Measurements from ENCODE around the gene GRAP2.
"Not testable (repeated sequence)": the region's sequence is repeated elsewhere in the genome, so short reads cannot be mapped to it uniquely, and the experiment has no call there.

The GRAP2 gene

GRCh38 chr22:39946503-39947219 lies 45.8 kb downstream of the GRAP2 start:
- H3K79me2 ChIP-seq (ENCODE audit: control insufficient read depth, insufficient read depth, low read length, unreplicated experiment), result no peaks in the 10 kb centered on the region
- H3K4me1 ChIP-seq (ENCODE audit: control insufficient read depth, insufficient read depth, low read length, unreplicated experiment), result no peaks in the 10 kb centered on the region
- no peak overlapping the region for H3K4me3 ChIP-seq (ENCODE audit: low read depth, low read length)
- H3K27ac ChIP-seq (ENCODE audit: low read depth, low read length), result no peak overlapping the region
- no peak overlapping the region for H2AFZ ChIP-seq (ENCODE audit: low read length, unreplicated experiment)
- peaks cover 18% of the 10 kb centered on the region for H3K27me3 ChIP-seq (ENCODE audit: insufficient read depth, low read length)
- H3K36me3 ChIP-seq (ENCODE audit: insufficient read depth, low read length), result no peaks in the 10 kb centered on the region

GRCh38 chr22:39947220-39948216 lies 46.6 kb downstream of the GRAP2 start:
- no peak overlapping the region for H3K27ac ChIP-seq (ENCODE audit: low read depth, low read length)
- H2AFZ ChIP-seq (ENCODE audit: low read length, unreplicated experiment), result no peak overlapping the region
- no peak overlapping the region for H3K4me3 ChIP-seq (ENCODE audit: low read depth, low read length)
- peaks cover 18% of the 10 kb centered on the region for H3K27me3 ChIP-seq (ENCODE audit: insufficient read depth, low read length)
- H3K4me1 ChIP-seq (ENCODE audit: control insufficient read depth, insufficient read depth, low read length, unreplicated experiment), result no peaks in the 10 kb centered on the region
- H3K36me3 ChIP-seq (ENCODE audit: insufficient read depth, low read length), result no peaks in the 10 kb centered on the region
- H3K79me2 ChIP-seq (ENCODE audit: control insufficient read depth, insufficient read depth, low read length, unreplicated experiment), result no peaks in the 10 kb centered on the region

- Histone ChIP-seq H3K36me3 (ENCODE audit: insufficient read depth, low read length) (no peaks in the 10 kb centered on the region), H2AFZ (ENCODE audit: low read length, unreplicated experiment) (no peak overlapping the region), H3K27me3 (ENCODE audit: insufficient read depth, low read length) (peaks cover 6% of the 10 kb centered on the region; the same call in 1 of the 2 replicates), H3K4me1 (ENCODE audit: control insufficient read depth, insufficient read depth, low read length, unreplicated experiment) (no peaks in the 10 kb centered on the region), H3K27ac (ENCODE audit: low read depth, low read length) (no peak overlapping the region), H3K4me3 (ENCODE audit: low read depth, low read length) (no peak overlapping the region), H3K79me2 (ENCODE audit: control insufficient read depth, insufficient read depth, low read length, unreplicated experiment) (no peaks in the 10 kb centered on the region)
Measured at GRCh38 chr22:39949964-39950737, 49.3 kb downstream of the GRAP2 start.

- H2AFZ ChIP-seq (ENCODE audit: low read length, unreplicated experiment); H3K79me2 ChIP-seq (ENCODE audit: control insufficient read depth, insufficient read depth, low read length, unreplicated experiment); H3K27ac ChIP-seq (ENCODE audit: low read depth, low read length); H3K4me1 ChIP-seq (ENCODE audit: control insufficient read depth, insufficient read depth, low read length, unreplicated experiment); H3K36me3 ChIP-seq (ENCODE audit: insufficient read depth, low read length); H3K27me3 ChIP-seq (ENCODE audit: insufficient read depth, low read length); H3K4me3 ChIP-seq (ENCODE audit: low read depth, low read length): not testable (repeated sequence)
Measured at GRCh38 chr22:39951603-39952293, 50.9 kb downstream of the GRAP2 start.

- no peaks in the 10 kb centered on the region for H3K79me2 ChIP-seq (ENCODE audit: control insufficient read depth, insufficient read depth, low read length, unreplicated experiment)
- no peak overlapping the region for H3K4me3 ChIP-seq (ENCODE audit: low read depth, low read length)
- H3K27me3 ChIP-seq (ENCODE audit: insufficient read depth, low read length), result peaks cover 6% of the 10 kb centered on the region; the same call in 1 of the 2 replicates
Measured at GRCh38 chr22:39952347-39952746, 51.5 kb downstream of the GRAP2 start.

GRCh38 chr22:39953101-39953500 lies 52.2 kb downstream of the GRAP2 start:
- no peaks in the 10 kb centered on the region for H3K79me2 ChIP-seq (ENCODE audit: control insufficient read depth, insufficient read depth, low read length, unreplicated experiment)
- H3K27ac ChIP-seq (ENCODE audit: low read depth, low read length), result no peak overlapping the region
- no peaks in the 10 kb centered on the region for H3K36me3 ChIP-seq (ENCODE audit: insufficient read depth, low read length)
- peaks cover 6% of the 10 kb centered on the region; the same call in 1 of the 2 replicates for H3K27me3 ChIP-seq (ENCODE audit: insufficient read depth, low read length)
- no peak overlapping the region for H3K4me3 ChIP-seq (ENCODE audit: low read depth, low read length)
- no peaks in the 10 kb centered on the region for H3K4me1 ChIP-seq (ENCODE audit: control insufficient read depth, insufficient read depth, low read length, unreplicated experiment)
- no peak overlapping the region for H2AFZ ChIP-seq (ENCODE audit: low read length, unreplicated experiment)

More at GRCh38 chr22:39952347-39952746, 51.5 kb downstream of the GRAP2 start:
- H3K36me3 ChIP-seq (ENCODE audit: insufficient read depth, low read length), result no peaks in the 10 kb centered on the region
- H3K27ac ChIP-seq (ENCODE audit: low read depth, low read length), result no peak overlapping the region
- no peaks in the 10 kb centered on the region for H3K4me1 ChIP-seq (ENCODE audit: control insufficient read depth, insufficient read depth, low read length, unreplicated experiment)
- H2AFZ ChIP-seq (ENCODE audit: low read length, unreplicated experiment), result no peak overlapping the region

- H3K27ac ChIP-seq (ENCODE audit: low read depth, low read length), result no peak overlapping the region
Measured at GRCh38 chr22:39954584-39955055, 53.7 kb downstream of the GRAP2 start.

DNA sequence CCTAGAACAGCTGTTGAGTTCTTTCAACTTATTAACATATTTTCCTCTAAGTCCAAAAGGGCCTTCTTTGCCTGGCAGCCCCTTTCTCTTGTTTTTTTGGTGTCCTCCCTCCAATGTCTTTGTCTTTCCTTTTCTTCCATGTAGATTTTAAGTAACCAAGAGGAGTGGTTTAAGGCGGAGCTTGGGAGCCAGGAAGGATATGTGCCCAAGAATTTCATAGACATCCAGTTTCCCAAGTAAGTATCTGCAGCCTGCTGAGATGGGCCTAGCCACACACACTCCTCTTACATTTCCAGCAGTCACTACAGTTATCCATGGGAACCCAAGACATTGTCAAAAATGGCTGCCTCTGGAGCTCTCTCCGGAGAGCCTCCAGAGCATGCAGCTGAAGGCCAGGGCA lies 54.8 kb downstream of the GRAP2 start:
- H3K4me1 ChIP-seq (ENCODE audit: control insufficient read depth, insufficient read depth, low read length, unreplicated experiment), result peaks cover 14% of the 10 kb centered on the region

More at GRCh38 chr22:39954584-39955055, 53.7 kb downstream of the GRAP2 start:
- no peak overlapping the region for H3K4me3 ChIP-seq (ENCODE audit: low read depth, low read length)
- peaks cover 4% of the 10 kb centered on the region for H3K4me1 ChIP-seq (ENCODE audit: control insufficient read depth, insufficient read depth, low read length, unreplicated experiment)
- no peak overlapping the region for H2AFZ ChIP-seq (ENCODE audit: low read length, unreplicated experiment)
- H3K36me3 ChIP-seq (ENCODE audit: insufficient read depth, low read length), result no peaks in the 10 kb centered on the region
- H3K27me3 ChIP-seq (ENCODE audit: insufficient read depth, low read length), result no peaks in the 10 kb centered on the region
- no peaks in the 10 kb centered on the region for H3K79me2 ChIP-seq (ENCODE audit: control insufficient read depth, insufficient read depth, low read length, unreplicated experiment)

GRCh38 chr22:39956932-39957664 lies 56.2 kb downstream of the GRAP2 start:
- H3K79me2 ChIP-seq (ENCODE audit: control insufficient read depth, insufficient read depth, low read length, unreplicated experiment), result no peaks in the 10 kb centered on the region
- no peak overlapping the region for H3K4me3 ChIP-seq (ENCODE audit: low read depth, low read length)
- no peak overlapping the region for H2AFZ ChIP-seq (ENCODE audit: low read length, unreplicated experiment)
- H3K27me3 ChIP-seq (ENCODE audit: insufficient read depth, low read length), result no peaks in the 10 kb centered on the region
- no peak overlapping the region for H3K27ac ChIP-seq (ENCODE audit: low read depth, low read length)
- H3K4me1 ChIP-seq (ENCODE audit: control insufficient read depth, insufficient read depth, low read length, unreplicated experiment), result peaks cover 14% of the 10 kb centered on the region
- no peaks in the 10 kb centered on the region for H3K36me3 ChIP-seq (ENCODE audit: insufficient read depth, low read length)

More for the DNA sequence above, 54.8 kb downstream of the GRAP2 start:
- H2AFZ ChIP-seq (ENCODE audit: low read length, unreplicated experiment), result no peak overlapping the region
- H3K36me3 ChIP-seq (ENCODE audit: insufficient read depth, low read length), result no peaks in the 10 kb centered on the region
- H3K27ac ChIP-seq (ENCODE audit: low read depth, low read length), result no peak overlapping the region
- no peak overlapping the region for H3K4me3 ChIP-seq (ENCODE audit: low read depth, low read length)
- H3K27me3 ChIP-seq (ENCODE audit: insufficient read depth, low read length), result no peaks in the 10 kb centered on the region
- H3K79me2 ChIP-seq (ENCODE audit: control insufficient read depth, insufficient read depth, low read length, unreplicated experiment), result no peaks in the 10 kb centered on the region

Data from ACC112 (cell line).